ENCODE data around the gene KCNJ10.

KCNJ10 gene

GRCh38 chr1:160101717-160102522, 32.0 kb upstream of the KCNJ10 start:
- Histone ChIP-seq H3K36me3 (ENCODE audit: insufficient read depth, low read length) (no peaks in the 10 kb centered on the region), H3K9me3 (ENCODE audit: low read length) (no peaks in the 10 kb centered on the region), H3K27me3 (ENCODE audit: insufficient read depth, low read length) (no peaks in the 10 kb centered on the region), H3K4me3 (ENCODE audit: low read depth, low read length, poor library complexity, severe bottlenecking) (no peak overlapping the region), H3K4me2 (ENCODE audit: low read length) (no peak overlapping the region), H3K27ac (ENCODE audit: low read depth, low read length, poor library complexity, severe bottlenecking) (no peak overlapping the region), H3K79me2 (ENCODE audit: insufficient read depth, low read length) (no peaks in the 10 kb centered on the region), H3F3A (ENCODE audit: insufficient read depth, low read length) (no peaks in the 10 kb centered on the region), H3K9me2 (ENCODE audit: low read depth, low read length) (no peaks in the 10 kb centered on the region), H4K20me1 (ENCODE audit: insufficient read depth, low read length) (no peaks in the 10 kb centered on the region), H3K4me1 (ENCODE audit: insufficient read depth, low read length, severe bottlenecking) (peaks cover 27% of the 10 kb centered on the region), H3K9ac (ENCODE audit: low read length) (no peak overlapping the region; the same call in 1 of the 2 replicates), H2AFZ (ENCODE audit: low read length) (peak overlapping the region; percentile 47; the same call in 1 of the 2 replicates)
- no peak for TF ChIP-seq EZH2 (IDR thresholded peaks at IDR 0.05; ENCODE audit: borderline replicate concordance, low read length)
- no peak for TF ChIP-seq CTCF (IDR thresholded peaks at IDR 0.05; ENCODE audit: low read length)

- TF ChIP-seq EZH2 (IDR thresholded peaks at IDR 0.05; ENCODE audit: borderline replicate concordance, low read length): no peak
- peak; percentile 94 for TF ChIP-seq CTCF (IDR thresholded peaks at IDR 0.05; ENCODE audit: low read length)
- Histone ChIP-seq H3K9ac (ENCODE audit: low read length) (peak overlapping the region; percentile 8; the same call in 1 of the 2 replicates), H4K20me1 (ENCODE audit: insufficient read depth, low read length) (no peaks in the 10 kb centered on the region), H3K4me2 (ENCODE audit: low read length) (peak overlapping the region; percentile 42), H3K9me3 (ENCODE audit: low read length) (no peaks in the 10 kb centered on the region), H3K79me2 (ENCODE audit: insufficient read depth, low read length) (no peaks in the 10 kb centered on the region), H3K27me3 (ENCODE audit: insufficient read depth, low read length) (no peaks in the 10 kb centered on the region), H3K9me2 (ENCODE audit: low read depth, low read length) (no peaks in the 10 kb centered on the region), H3K4me3 (ENCODE audit: low read depth, low read length, poor library complexity, severe bottlenecking) (peak overlapping the region; percentile 9), H3K36me3 (ENCODE audit: insufficient read depth, low read length) (no peaks in the 10 kb centered on the region), H2AFZ (ENCODE audit: low read length) (peak overlapping the region; percentile 47), H3K4me1 (ENCODE audit: insufficient read depth, low read length, severe bottlenecking) (peaks cover 32% of the 10 kb centered on the region), H3K27ac (ENCODE audit: low read depth, low read length, poor library complexity, severe bottlenecking) (no peak overlapping the region), H3F3A (ENCODE audit: insufficient read depth, low read length) (no peaks in the 10 kb centered on the region)
These were observed 31.2 kb upstream of the KCNJ10 start for GRCh38 chr1:160101037-160101716.

GRCh38 chr1:160099716-160100375, 29.9 kb upstream of the KCNJ10 start:
- Histone ChIP-seq H3K4me2 (ENCODE audit: low read length) (no peak overlapping the region), H2AFZ (ENCODE audit: low read length) (no peak overlapping the region), H3K27ac (ENCODE audit: low read depth, low read length, poor library complexity, severe bottlenecking) (no peak overlapping the region), H3K79me2 (ENCODE audit: insufficient read depth, low read length) (no peaks in the 10 kb centered on the region), H3K27me3 (ENCODE audit: insufficient read depth, low read length) (no peaks in the 10 kb centered on the region), H4K20me1 (ENCODE audit: insufficient read depth, low read length) (no peaks in the 10 kb centered on the region), H3F3A (ENCODE audit: insufficient read depth, low read length) (no peaks in the 10 kb centered on the region), H3K9me2 (ENCODE audit: low read depth, low read length) (no peaks in the 10 kb centered on the region), H3K9me3 (ENCODE audit: low read length) (no peaks in the 10 kb centered on the region), H3K36me3 (ENCODE audit: insufficient read depth, low read length) (no peaks in the 10 kb centered on the region), H3K9ac (ENCODE audit: low read length) (no peak overlapping the region; the same call in 1 of the 2 replicates), H3K4me3 (ENCODE audit: low read depth, low read length, poor library complexity, severe bottlenecking) (no peak overlapping the region), H3K4me1 (ENCODE audit: insufficient read depth, low read length, severe bottlenecking) (peaks cover 32% of the 10 kb centered on the region)
- TF ChIP-seq EZH2 (IDR thresholded peaks at IDR 0.05; ENCODE audit: borderline replicate concordance, low read length) (no peak), CTCF (IDR thresholded peaks at IDR 0.05; ENCODE audit: low read length) (no peak)
